IPS-18a (cell line): ENCODE measurements around the gene MPST.
"Not testable (repeated sequence)": the region's sequence is repeated elsewhere in the genome, so short reads cannot be mapped to it uniquely, and the experiment has no call there.

Experiments used
- H3K27ac ChIP-seq: one replicate; pipeline ENCODE4 v1.5.1; 2013; ENCODE audit warnings: low read length
- H3K27me3 ChIP-seq: one replicate; pipeline ENCODE4 v1.6.1; 2013; ENCODE audit warnings: mild to moderate bottlenecking, low read length; ENCODE audit not compliant: control insufficient read depth, insufficient read depth
- H3K36me3 ChIP-seq: one replicate; pipeline ENCODE4 v1.6.1; 2013; ENCODE audit warnings: low read depth, low read length; ENCODE audit not compliant: control insufficient read depth
- H3K4me1 ChIP-seq: one replicate; pipeline ENCODE4 v1.6.1; 2013; ENCODE audit warnings: low read depth, low read length; ENCODE audit not compliant: control insufficient read depth
- H3K4me3 ChIP-seq: one replicate; pipeline ENCODE4 v1.5.1; 2013; ENCODE audit warnings: low read length
- H3K9ac ChIP-seq: one replicate; pipeline ENCODE4 v1.6.1; 2013; ENCODE audit warnings: mild to moderate bottlenecking, low read length, moderate library complexity
- H3K9me3 ChIP-seq: one replicate; pipeline ENCODE4 v1.6.1; 2013; ENCODE audit warnings: low read depth, low read length; ENCODE audit not compliant: control insufficient read depth

MPST gene

GRCh38 chr22:37070334-37070733 lies 50.8 kb downstream of the MPST start:
- H3K27ac ChIP-seq, result no peak overlapping the region
- no peaks in the 10 kb centered on the region for H3K36me3 ChIP-seq
- H3K4me1 ChIP-seq, result no peaks in the 10 kb centered on the region
- peaks cover 78% of the 10 kb centered on the region for H3K27me3 ChIP-seq
- no peak overlapping the region for H3K4me3 ChIP-seq
- no peak overlapping the region for H3K9ac ChIP-seq
- H3K9me3 ChIP-seq, result no peaks in the 10 kb centered on the region

DNA sequence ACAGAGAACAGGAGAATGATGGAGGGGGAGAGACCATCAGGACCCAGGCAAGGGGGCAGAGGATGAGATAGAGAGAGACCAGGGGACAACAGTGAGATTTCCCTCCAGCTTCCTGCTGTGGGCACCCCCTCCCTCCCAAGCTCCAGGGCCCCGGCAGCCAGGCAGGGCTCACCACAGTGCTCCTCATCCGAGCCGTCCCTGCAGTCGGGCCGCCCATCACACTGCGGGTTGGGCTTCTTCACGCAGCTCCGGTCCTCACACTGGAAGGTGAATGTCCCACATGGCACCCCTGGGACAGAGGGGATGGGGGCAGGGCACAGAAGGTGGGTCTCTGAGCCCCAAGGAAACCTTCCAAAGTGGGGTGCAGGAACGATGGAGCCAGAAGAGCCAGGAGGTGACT lies 51.2 kb downstream of the MPST start:
- H3K9me3 ChIP-seq, result no peaks in the 10 kb centered on the region
- H3K36me3 ChIP-seq, result no peaks in the 10 kb centered on the region
- no peaks in the 10 kb centered on the region for H3K4me1 ChIP-seq
- peaks cover 80% of the 10 kb centered on the region for H3K27me3 ChIP-seq
- no peak overlapping the region for H3K4me3 ChIP-seq
- no peak overlapping the region for H3K9ac ChIP-seq
- no peak overlapping the region for H3K27ac ChIP-seq

DNA sequence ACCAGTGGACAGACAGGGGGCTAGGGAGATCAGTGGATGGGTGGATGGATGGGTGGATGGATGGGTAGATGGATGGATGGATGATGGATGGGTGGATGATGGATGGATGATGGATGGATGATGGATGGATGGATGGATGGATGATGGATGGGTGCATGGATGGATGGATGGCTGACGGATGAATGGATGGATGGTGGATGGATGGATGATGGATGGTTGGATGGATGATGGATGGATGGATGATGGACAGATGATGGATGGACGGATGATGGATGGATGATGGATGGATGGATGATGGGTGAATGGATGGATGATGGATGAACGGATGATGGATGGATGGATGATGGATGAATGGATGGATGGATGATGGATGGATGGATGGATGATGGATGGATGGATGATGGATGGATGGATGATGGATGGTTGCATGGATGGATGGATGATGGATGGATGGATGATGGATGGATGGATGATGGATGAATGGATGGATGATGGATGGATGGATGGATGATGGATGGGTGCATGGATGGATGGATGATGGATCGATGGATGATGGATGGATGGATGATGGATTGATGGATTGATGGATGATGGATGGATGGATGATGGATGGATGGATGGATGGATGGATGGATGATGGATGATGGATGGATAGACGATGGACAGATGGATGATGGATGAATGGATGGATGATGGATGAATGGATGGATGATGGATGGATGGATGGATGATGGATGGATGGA lies 52.5 kb downstream of the MPST start:
- not testable (repeated sequence) for H3K4me1 ChIP-seq, H3K9ac ChIP-seq, H3K9me3 ChIP-seq, H3K27ac ChIP-seq, H3K36me3 ChIP-seq, H3K4me3 ChIP-seq
- peaks cover 80% of the 10 kb centered on the region for H3K27me3 ChIP-seq

- H3K27ac ChIP-seq, result no peak overlapping the region
- no peaks in the 10 kb centered on the region for H3K9me3 ChIP-seq
- no peak overlapping the region for H3K4me3 ChIP-seq
- no peaks in the 10 kb centered on the region for H3K36me3 ChIP-seq
- no peaks in the 10 kb centered on the region for H3K4me1 ChIP-seq
- peaks cover 76% of the 10 kb centered on the region for H3K27me3 ChIP-seq
- H3K9ac ChIP-seq, result no peak overlapping the region
Observed at GRCh38 chr22:37072673-37073072, 53.1 kb downstream of the MPST start.

- Histone ChIP-seq H3K4me3 (no peak overlapping the region), H3K27ac (no peak overlapping the region), H3K9ac (no peak overlapping the region), H3K4me1 (no peaks in the 10 kb centered on the region), H3K9me3 (no peaks in the 10 kb centered on the region), H3K27me3 (peaks cover 62% of the 10 kb centered on the region), H3K36me3 (no peaks in the 10 kb centered on the region)
Observed at GRCh38 chr22:37074537-37074936, 55.0 kb downstream of the MPST start.

DNA sequence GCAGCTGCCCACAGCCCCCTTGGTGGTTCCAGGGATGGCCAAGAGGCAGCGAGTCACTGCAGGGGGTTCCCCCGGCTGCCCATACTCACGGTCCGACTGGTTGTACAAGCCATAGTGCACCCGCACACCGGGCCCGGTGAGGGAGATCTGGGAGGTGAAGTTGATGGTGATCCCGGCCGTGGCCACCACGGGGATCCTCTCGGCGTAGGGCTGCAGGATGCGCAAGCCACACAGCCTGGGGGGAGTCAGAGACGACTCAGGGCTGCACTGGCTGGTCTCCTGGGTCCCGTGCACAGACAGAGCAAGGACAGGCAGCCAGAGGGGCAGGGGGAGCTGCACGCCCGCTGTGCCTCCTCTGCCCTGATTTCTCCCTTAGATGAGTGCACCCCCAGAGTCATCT lies 55.5 kb downstream of the MPST start:
- H3K4me1 ChIP-seq, result no peaks in the 10 kb centered on the region
- H3K4me3 ChIP-seq, result no peak overlapping the region
- no peak overlapping the region for H3K27ac ChIP-seq
- no peaks in the 10 kb centered on the region for H3K9me3 ChIP-seq
- H3K36me3 ChIP-seq, result no peaks in the 10 kb centered on the region
- no peak overlapping the region for H3K9ac ChIP-seq
- H3K27me3 ChIP-seq, result peaks cover 57% of the 10 kb centered on the region

GRCh38 chr22:37075822-37076433 lies 56.4 kb downstream of the MPST start:
- Histone ChIP-seq H3K9me3 (no peaks in the 10 kb centered on the region), H3K4me1 (no peaks in the 10 kb centered on the region), H3K27ac (no peak overlapping the region), H3K4me3 (no peak overlapping the region), H3K36me3 (no peaks in the 10 kb centered on the region), H3K27me3 (peaks cover 48% of the 10 kb centered on the region), H3K9ac (no peak overlapping the region)

DNA sequence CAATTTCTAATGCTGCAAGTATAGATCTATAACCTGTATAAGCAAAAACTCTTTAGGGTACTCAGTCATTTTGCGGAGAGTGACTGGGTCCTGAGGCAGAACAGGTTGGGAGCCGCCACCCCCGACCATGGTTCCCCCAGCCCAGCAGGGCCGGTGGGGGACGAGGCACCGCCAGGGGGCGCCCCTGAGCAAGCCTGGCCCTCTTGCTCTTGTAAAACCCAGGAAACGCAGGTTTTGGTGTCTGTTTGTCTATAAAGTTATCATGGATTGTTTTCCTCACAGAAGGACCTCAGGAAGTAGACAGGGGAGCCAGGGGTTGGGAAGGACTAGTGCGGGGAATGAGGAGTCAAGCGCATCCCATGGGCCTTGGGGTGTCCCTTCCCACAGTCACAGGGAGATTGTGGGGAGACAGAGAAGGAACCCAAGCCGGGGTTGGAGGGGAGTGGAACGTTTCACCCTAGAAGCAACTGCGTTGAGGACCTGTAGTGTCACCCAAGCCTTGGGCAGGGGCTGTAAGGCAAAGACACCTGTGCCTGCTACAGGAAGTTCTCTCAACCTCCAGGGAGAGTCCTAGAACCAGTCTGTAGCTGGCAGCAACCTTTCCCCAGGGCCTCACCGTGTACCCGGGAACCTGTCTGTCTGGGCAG lies 58.4 kb downstream of the MPST start:
- no peak overlapping the region for H3K4me3 ChIP-seq
- no peak overlapping the region for H3K9ac ChIP-seq
- H3K9me3 ChIP-seq, result no peaks in the 10 kb centered on the region
- no peak overlapping the region for H3K27ac ChIP-seq
- H3K36me3 ChIP-seq, result no peaks in the 10 kb centered on the region
- H3K4me1 ChIP-seq, result no peaks in the 10 kb centered on the region
- H3K27me3 ChIP-seq, result peaks cover 37% of the 10 kb centered on the region

DNA sequence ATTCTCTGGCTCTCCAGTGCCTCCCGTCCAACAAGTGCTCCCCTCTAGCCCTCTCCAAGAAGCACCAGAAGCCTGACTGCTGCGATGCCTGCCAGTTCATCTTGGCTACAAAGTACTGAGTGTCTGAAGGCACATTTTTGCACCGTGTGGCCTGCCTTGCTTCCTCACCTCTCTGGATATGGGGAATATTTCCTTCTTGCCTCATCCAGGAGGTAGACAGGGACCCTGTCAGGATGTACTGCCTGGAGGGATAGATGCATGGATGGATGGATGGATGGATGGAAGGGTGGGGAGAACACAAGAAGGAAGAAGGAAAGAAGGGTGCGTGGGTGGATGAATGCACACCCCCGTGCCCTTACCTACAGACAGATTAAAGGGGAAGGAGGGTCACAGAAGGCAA lies 59.6 kb downstream of the MPST start:
- no peak overlapping the region for H3K27ac ChIP-seq
- H3K9me3 ChIP-seq, result no peaks in the 10 kb centered on the region
- no peaks in the 10 kb centered on the region for H3K4me1 ChIP-seq
- H3K4me3 ChIP-seq, result no peak overlapping the region
- peaks cover 36% of the 10 kb centered on the region for H3K27me3 ChIP-seq
- H3K36me3 ChIP-seq, result no peaks in the 10 kb centered on the region
- no peak overlapping the region for H3K9ac ChIP-seq
